GM20431 (cell line): ENCODE data around the gene RAB40B.

Experiments
- in situ Hi-C: fragments of 300-500 bp; cut with MseI, MboI; formaldehyde crosslinking; loops from one replicate; pipeline ENCODE4 v1.15.0; 2020; ENCODE audit warnings: low sequenced_read_pairs; ENCODE audit not compliant: unreplicated experiment

The RAB40B gene

DNA sequence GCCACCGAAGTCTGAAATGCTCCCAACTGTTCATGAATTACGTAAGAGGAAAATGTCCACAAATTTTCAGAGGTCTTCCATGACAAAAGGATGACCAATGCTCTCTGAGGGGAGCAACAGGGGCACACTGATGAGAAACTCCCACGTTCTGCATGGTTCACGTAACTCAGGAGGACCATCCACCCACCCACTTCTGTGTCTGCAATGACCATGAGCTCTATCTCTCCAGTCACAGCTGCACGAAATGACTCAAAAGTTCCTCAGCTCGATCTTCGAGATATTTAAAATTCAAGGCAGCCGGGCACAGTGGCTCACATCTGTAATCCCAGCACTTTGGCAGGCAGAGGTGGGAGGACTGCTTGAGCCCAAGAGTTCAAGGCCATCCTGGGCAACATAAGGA, 66.0 kb downstream of the RAB40B start:
- in situ Hi-C loops: no loop called here

DNA sequence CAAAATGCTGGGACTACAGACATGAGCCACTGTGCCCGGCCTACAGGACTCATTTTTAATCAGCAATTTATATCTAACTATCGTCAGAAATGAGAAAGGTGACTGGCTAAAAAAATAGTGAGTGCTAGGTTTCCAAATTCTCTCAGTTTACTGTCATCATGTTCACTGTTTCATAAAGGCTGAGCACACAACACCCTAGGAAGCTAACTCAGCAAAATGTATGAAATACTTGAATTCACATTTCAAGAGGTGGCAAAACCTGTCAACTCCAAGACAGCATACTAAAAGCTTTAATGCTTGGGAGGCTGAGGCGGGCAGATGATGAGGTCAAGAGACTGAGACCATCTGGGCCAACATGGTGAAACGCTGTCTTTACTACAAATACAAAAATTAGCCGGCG, 67.0 kb downstream of the RAB40B start:
- in situ Hi-C loops: no loop called here

DNA sequence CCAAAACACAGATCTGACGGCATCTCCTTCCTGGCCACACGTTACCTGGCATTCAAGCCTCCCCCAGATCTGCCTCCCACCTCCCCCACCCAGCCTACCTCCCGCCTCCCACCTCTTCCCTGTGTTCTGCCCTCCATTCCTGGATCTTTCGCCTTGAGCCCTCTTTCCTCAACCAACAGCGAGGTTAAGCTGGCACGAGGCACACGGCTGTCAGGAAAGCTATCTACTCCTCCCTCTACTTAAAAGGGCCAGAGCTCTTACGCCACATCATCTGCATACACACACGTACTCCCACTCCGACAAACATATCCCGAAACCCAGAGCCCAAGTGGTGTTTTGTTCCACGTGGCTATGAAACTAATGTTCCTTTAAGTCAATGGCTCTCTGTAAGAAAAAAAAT, 68.3 kb downstream of the RAB40B start:
- in situ Hi-C loops: no loop called here

DNA sequence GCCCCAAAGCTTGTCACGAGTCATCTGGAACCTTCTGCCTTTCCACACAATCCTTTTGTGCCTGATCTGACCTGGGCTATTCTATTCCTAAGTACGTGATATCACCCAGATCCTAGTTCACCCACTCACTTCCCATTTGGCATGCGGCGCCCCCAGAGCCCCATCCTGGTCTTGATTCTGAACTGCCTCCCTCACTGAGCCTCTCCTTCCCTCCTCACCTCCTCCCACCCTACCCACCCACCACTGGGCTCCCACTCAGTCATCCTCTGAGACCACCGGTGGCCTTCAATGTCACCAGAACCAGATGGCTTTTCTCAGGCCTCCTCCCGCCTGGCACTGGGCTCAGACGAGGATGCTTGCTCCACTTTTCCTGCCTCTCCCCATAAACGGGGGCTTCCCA, 68.8 kb downstream of the RAB40B start:
- in situ Hi-C loops: no loop called here

DNA sequence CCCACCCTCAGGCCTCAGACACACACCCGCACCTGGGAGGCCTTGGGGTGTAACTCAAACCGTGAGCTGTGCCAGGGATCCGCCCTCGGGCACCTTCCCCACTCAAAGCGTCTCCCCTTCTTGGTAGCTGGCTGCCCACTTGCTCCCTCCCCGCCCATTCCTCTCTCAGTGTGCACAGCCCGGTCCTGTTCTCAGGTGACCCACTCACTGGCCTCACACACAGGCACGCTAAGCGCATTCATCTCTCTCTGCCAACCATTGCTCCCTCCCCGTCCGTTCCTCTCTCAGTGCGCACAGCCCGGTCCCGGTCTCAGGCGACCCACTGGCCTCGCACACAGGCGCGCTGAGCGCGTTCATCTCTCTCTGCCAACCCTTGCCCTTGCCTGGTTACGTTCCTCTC, 71.1 kb downstream of the RAB40B start:
- in situ Hi-C loops: no loop called here

DNA sequence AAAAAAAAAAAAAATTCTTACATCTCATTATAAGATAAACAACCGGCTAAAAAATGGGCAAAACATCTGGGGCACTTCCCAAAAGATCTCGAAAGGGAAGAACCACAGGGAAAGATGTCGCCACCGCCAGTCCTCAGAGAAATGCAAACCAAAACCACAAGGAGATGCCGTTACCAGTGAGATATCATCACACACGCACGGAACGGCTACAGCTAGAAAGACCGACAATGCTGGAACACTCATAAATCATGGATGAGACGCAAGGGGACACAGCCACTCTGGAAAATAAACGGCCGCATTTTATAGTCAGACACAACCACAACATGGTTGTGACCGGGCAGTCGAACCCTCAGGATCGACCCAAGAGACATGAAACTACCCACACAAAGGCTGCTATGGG, 74.8 kb downstream of the RAB40B start:
- in situ Hi-C loops: no loop called here

DNA sequence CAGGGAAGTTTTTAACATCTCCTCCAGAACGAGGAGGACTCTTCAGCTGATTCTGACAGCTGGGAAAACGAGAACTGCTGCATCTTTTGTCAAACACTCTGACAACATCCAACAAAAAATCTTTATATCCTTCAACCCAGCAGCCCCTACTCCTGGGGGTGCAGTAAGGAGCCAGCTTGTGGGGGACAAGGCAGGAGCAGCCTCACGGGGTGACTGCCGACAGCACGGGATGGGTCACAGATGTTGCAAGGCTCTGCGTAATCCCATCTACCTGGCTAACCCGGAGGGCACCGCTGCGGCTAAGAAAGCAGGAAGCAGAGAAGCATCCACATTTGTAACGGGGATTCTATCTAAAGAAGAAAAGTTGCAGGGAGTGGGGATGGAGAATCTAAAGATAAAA, 78.9 kb downstream of the RAB40B start:
- in situ Hi-C loops: no loop called here

DNA sequence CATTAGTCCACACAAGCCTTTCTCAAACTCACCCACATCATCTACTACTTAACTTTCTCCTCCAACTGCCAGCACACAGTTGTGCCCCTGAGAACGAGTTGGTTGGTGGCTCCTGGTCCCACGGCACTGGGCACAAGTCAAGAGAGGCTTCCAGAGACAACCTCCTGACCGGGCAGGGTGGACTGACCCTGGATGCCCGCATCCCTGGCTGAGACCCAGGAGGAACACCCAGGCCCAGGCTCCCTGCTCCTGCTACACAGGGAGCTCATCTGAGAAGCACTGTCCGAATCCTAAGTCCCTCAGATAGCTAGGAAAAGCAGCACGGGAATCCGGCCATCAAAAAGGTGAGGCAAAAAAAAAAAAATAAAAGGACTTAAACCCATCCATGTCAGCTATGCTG, 79.3 kb downstream of the RAB40B start:
- in situ Hi-C loops: no loop called here

DNA sequence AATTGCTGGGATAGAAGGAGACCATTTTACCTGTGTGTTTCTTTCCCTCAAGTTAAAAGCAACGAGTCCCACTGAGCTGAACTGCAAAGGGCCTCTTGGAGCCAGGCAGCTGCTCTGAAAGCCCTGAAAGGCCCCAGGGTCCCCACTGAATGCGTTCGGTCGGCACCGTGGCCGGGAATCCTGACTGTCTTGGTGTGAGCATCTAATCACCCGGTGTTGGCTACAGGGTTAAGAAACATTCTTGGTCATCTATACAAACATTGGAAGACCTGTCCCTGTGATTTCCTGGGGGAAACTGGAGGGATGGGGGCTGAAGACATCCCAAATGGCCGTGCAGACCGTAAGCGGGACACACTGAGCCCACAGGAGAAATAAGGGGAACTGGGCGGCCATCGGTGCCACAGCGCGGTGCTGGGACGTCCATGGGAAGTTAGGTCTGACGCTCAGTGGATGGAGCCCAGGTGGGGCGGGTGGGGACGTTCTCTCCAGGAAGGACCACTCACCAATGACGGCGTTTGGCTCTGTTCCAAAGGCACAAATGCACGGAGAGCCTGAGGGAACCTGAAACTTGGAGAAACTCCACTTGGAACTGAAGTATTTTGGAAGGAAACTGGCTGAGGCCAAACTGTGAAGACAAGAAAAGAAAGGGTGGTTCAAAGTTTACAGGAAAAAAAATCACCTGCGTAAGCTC, 82.3 kb downstream of the RAB40B start:
- in situ Hi-C loops: no loop called here

DNA sequence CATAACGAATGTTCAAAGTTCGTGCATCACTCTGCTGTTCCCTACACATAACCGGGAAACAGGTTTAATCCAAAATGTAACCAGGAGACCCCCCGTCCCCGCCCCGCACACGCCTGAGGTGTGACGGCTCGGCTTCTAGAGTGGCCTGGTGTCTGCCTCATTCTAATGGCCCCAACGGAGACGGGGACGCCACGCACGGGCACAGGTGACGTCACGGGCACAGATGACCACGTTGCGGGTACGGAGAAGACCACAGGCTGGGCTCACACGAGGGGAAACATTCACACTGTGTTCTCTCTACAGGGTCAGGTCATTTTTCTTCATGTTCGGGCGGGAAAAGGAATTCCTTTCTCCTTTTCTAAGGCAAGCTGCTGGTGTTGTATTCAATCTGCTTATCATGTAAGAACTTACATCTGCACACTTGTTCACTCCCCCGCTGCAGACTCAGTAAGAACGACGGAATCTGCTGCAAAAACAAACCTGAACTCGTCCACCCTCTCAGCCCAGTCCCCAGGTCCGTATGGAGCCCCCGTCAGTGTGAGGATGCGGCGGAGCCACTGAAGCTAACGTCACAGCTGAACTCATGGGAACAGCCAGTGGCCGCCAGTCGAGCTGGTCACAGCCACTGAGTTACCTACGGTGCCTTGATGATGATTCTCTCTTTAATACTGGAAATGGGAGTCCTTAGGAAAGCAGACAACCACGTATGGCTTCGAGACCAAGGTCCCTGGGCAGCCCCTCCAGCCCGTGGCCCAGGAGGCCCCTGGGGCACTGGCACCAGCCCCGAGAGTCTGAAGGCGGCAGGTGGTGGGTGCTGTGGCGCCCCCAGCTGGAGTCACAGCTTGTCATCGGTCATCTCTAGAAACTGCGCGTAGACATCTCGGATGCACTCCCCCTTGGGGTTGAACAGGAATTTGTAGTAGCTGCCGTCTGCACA, 83.1 kb downstream of the RAB40B start:
- in situ Hi-C loops: no loop called here

DNA sequence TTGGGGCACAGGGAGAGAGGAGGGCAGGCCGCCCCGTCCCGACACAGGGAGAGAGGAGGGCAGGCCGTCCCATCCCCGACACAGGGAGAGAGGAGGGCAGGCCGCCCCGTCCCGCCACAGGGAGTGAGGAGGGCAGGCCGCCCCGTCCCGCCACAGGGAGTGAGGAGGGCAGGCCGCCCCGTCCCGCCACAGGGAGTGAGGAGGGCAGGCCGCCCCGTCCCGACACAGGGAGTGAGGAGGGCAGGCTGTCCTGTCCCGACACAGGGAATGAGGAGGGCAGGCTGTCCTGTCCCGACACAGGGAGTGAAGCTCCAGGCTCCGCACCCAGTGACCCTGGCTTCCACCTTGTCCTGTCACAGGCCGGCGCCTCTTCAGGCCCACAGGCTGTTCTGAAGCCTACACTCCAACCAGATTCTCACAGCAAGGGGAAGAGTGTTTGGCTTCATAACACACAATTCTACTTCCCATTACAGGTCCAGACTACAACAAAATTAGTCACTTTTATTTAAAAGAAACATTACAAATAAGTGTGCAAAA, 84.3 kb downstream of the RAB40B start:
- in situ Hi-C loops: no loop called here

DNA sequence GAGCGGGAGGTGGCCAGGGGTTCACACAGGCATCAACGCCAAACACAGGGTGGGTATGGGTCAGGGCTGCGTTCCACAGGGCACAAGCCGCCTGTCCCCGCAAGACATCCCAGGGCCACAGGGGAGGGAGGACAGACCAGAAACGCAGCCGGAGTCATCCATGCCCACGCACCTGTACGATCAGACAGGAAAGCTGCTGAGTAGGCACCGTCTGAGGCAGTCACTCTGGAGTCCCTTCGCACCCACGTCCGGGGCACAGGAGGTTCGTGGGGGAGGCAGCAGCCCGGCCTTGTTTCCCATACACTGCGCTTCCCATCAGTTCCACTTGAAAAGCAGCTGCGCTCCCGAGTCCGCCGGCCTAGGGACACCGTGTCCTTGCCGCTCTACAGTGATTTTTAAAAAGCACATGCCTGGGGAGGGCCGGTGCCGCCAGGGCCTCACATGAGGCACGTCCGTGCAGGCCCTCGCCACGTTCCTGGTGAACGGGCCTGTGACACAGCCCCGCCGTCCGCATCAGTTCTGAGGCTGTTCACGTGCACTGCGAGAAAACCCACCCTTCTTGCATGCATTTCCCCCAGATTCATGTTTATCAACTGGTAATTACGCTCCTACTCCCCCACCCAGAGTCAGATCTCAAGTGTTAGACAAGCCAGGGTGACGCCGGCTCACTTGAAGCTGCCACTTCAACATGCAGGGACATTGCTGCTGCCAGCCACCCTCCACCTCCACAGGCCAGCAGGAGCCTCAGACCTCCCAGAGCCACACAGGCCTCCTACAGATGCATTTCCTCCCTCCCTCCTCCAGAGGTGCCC, 85.0 kb downstream of the RAB40B start:
- in situ Hi-C loops: no loop called here

DNA sequence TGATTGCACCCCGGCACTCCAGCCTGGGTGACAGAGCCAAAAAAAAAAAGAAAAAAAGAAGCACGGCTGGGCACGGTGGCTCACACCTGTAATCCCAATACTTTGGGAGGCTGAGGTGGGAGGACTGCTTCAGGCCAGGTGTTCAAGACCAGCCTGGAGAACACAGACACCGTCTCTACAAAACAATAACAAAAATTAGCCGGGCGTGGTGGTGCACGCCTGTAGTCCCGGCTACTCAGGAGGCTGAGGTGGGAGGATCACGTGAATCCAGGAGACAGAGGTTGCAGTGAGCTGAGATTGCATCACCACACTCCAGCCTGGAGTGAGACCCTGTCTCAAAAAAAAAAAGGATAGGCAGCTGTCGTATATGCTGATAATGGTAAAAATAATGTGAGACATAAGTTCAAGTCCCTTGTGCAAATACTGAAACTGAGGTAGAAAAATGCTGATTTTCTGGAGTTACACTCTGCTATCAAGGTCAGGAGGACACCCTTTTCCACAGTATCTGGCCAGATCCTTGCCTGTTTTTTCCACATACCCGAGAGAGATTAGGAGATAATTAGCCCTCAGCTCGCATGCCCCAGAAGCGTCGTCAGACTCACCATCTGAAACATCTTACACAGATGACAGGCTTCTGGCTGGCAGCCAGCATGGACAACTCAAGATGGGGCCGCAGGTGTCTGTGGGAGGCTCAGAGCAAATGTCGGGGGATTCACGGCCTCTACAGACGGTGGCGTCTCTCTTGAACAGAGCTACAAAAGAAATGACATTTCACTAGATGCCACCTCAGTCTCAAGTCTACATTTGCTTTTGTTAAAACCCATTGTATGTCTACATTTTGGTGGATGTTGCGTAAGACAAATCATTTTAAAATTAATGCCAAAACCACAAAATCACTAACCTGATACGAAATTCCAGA, 87.1 kb downstream of the RAB40B start:
- in situ Hi-C loops: no loop called here

DNA sequence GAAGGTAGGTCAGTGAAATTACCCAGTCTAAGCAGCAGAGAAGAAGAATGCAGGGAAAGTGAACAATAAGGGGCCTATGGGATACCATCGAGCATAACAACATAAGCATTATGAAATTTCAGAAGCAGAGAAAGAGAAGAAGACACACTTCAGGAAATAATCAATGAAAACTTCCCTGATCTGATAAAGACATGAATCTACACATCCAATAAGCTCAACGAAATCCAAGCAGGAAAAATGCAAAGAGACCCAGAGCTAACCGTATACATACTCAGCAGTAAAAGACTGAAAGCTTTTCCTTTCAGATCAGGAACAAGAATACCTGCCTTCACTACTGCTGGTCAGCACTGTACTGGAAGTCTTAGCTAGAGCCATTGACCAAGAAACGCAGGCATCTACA, 88.8 kb downstream of the RAB40B start:
- in situ Hi-C loops: no loop called here

DNA sequence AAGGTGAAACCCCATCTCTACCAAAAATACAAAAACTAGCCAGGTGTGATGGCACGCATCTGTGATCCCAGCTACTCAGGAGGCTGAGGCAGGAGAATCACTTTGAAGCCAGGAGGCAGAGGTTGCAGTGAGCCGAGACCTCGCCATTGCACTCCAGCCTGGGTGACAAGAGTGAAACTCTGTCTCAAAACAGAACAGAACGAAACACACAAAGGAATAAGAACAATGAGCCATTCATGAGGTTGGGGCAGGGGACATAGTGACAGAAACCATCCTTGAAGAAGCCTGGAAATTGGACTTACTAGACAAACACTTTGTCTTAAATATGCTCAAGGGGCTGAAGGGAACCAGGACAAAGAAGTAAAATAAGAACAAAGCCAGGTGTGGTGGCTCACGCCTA, 89.7 kb downstream of the RAB40B start:
- in situ Hi-C loops: no loop called here

DNA sequence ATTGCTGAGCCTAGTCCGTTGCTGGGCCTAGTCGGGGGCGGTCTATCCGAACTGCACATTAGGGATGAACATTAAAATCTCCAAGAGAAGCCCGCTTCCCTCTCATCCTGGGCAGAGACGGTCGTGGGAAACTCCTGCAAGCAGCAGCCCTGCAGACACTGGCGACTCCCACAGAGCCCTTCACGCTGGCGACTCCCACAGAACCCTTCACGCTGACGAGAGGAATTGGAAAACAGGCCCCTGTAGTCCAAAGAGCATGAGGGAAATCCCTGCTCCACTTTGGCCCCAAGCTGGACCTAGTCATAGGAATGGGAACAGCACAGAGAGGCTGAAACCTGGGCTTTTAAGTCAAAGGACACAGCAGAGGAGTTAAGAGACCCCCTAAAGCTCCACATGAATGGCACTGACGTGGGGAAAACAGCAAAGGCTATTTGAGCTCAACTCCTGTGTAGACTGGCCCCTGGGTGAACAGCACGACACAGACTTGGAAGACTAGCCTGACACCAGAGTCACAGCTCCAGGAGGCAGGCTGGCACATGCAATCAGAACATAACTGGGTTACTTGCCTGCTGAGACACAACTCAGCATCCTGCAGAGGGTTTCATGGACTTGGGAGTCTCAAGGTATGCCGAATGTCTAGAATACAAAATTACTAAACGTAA, 92.4 kb downstream of the RAB40B start:
- in situ Hi-C loops: no loop called here
